Osteoblast (primary cell): ENCODE data around the gene AGT. TPM values are rescaled to one million over a fixed set of nuclear protein-coding genes. Genes with fewer than 3 reads are reported as not detected.
"Not testable (repeated sequence)": the region's sequence is repeated elsewhere in the genome, so short reads cannot be mapped to it uniquely, and the experiment has no call there.

ENCODE experiments used
- DNase-seq: peaks from one replicate; pipeline ENCODE4 v3.0.0; 2011; ENCODE audit warnings: low spot score, mixed read lengths; ENCODE audit not compliant: insufficient read length; ENCODE audit errors: missing footprints
- H2AFZ ChIP-seq: 2 replicates; pipeline ENCODE4 v1.6.0; 2011; ENCODE audit warnings: mild to moderate bottlenecking, low read length
- H3K27ac ChIP-seq: 2 replicates; pipeline ENCODE4 v1.5.1; 2011; ENCODE audit warnings: mild to moderate bottlenecking, low read depth, low read length, moderate library complexity
- H3K27me3 ChIP-seq: 2 replicates; pipeline ENCODE4 v1.6.0; 2012; ENCODE audit warnings: mild to moderate bottlenecking, control low read depth, inconsistent platforms, low read length, moderate library complexity; ENCODE audit not compliant: insufficient read depth
- H3K36me3 ChIP-seq: 2 replicates; pipeline ENCODE4 v1.5.1; 2011; ENCODE audit warnings: mild to moderate bottlenecking, low read length, control low read depth, moderate library complexity; ENCODE audit not compliant: insufficient read depth
- H3K4me1 ChIP-seq: 2 replicates; pipeline ENCODE4 v1.5.1; 2011; ENCODE audit warnings: mild to moderate bottlenecking, low read length, control low read depth, moderate library complexity; ENCODE audit not compliant: insufficient read depth
- H3K4me2 ChIP-seq: 2 replicates; pipeline ENCODE4 v1.6.0; 2011; ENCODE audit warnings: mild to moderate bottlenecking, low read length; ENCODE audit not compliant: insufficient read depth
- H3K4me3 ChIP-seq: fragments of 200-600 bp; sonication (generic); 3 replicates; pipeline ENCODE4 v1.5.1; 2012; ENCODE audit warnings: mild to moderate bottlenecking, low read length, inconsistent platforms; ENCODE audit not compliant: insufficient read depth
- H3K79me2 ChIP-seq: 2 replicates; pipeline ENCODE4 v1.6.0; 2012; ENCODE audit warnings: mild to moderate bottlenecking, low read length, control low read depth, inconsistent platforms; ENCODE audit not compliant: insufficient read depth
- H3K9me3 ChIP-seq: 2 replicates; pipeline ENCODE4 v1.5.1; 2011; ENCODE audit warnings: low read depth, low read length, control low read depth
- H4K20me1 ChIP-seq: 2 replicates; pipeline ENCODE4 v1.6.0; 2012; ENCODE audit warnings: mild to moderate bottlenecking, low read length, control low read depth; ENCODE audit not compliant: insufficient read depth
- CTCF ChIP-seq: IDR thresholded peaks from 2 replicates; pipeline ENCODE4 v1.5.1; 2011; ENCODE audit warnings: mild to moderate bottlenecking, low read depth, low read length, moderate library complexity; ENCODE audit errors: extremely low read depth
- total RNA-seq: library from RNA; depleted of rRNA; stranded (reverse); fragments of >200 nt; gene quantifications from 2 replicates; pipeline ENCODE4 v1.2.3, GENCODE V29; 2012

AGT gene
- total RNA-seq, 1 donor = 6.2 TPM

- Histone ChIP-seq H3K4me1 (no peaks in the 10 kb centered on the region), H4K20me1 (no peaks in the 10 kb centered on the region), H3K79me2 (no peaks in the 10 kb centered on the region), H2AFZ (no peak overlapping the region), H3K27me3 (no peaks in the 10 kb centered on the region), H3K4me2 (no peak overlapping the region), H3K9me3 (no peaks in the 10 kb centered on the region), H3K27ac (no peak overlapping the region), H3K36me3 (peaks cover 37% of the 10 kb centered on the region), H3K4me3 (no peak overlapping the region)
- no peak for DNase-seq
- TF ChIP-seq CTCF = no peak
Observed at GRCh38 chr1:230668227-230668626, 45.7 kb downstream of the AGT start.

- Histone ChIP-seq H3K27ac (no peak overlapping the region), H4K20me1 (no peaks in the 10 kb centered on the region), H3K27me3 (no peaks in the 10 kb centered on the region), H3K79me2 (peaks cover 1% of the 10 kb centered on the region), H3K9me3 (no peaks in the 10 kb centered on the region), H3K4me1 (no peaks in the 10 kb centered on the region), H3K4me2 (no peak overlapping the region), H3K4me3 (no peak overlapping the region), H3K36me3 (peaks cover 22% of the 10 kb centered on the region), H2AFZ (no peak overlapping the region)
- no peak for DNase-seq
- no peak for TF ChIP-seq CTCF
Observed at GRCh38 chr1:230661976-230662375, 51.9 kb downstream of the AGT start.

GRCh38 chr1:230658691-230659090 is 55.2 kb downstream of the AGT start:
- H4K20me1 ChIP-seq = peaks cover 1% of the 10 kb centered on the region
- H2AFZ ChIP-seq = no peak overlapping the region
- H3K4me3 ChIP-seq = no peak overlapping the region
- H3K79me2 ChIP-seq = peaks cover 14% of the 10 kb centered on the region
- DNase-seq = no peak
- no peaks in the 10 kb centered on the region for H3K27me3 ChIP-seq
- no peaks in the 10 kb centered on the region for H3K9me3 ChIP-seq
- no peak for TF ChIP-seq CTCF
- no peaks in the 10 kb centered on the region for H3K4me1 ChIP-seq
- H3K4me2 ChIP-seq = no peak overlapping the region
- no peak overlapping the region for H3K27ac ChIP-seq
- peaks cover 9% of the 10 kb centered on the region for H3K36me3 ChIP-seq

- not testable (repeated sequence) for H3K27ac ChIP-seq, DNase-seq, H3K27me3 ChIP-seq, H2AFZ ChIP-seq, H3K4me1 ChIP-seq, H4K20me1 ChIP-seq, H3K4me2 ChIP-seq, H3K36me3 ChIP-seq, H3K4me3 ChIP-seq, H3K9me3 ChIP-seq
- H3K79me2 ChIP-seq = peaks cover 20% of the 10 kb centered on the region
Observed at GRCh38 chr1:230658103-230658502, 55.8 kb downstream of the AGT start.

GRCh38 chr1:230656719-230657118 is 57.2 kb downstream of the AGT start:
- H3K27ac ChIP-seq, H2AFZ ChIP-seq, DNase-seq, H3K4me3 ChIP-seq, H3K27me3 ChIP-seq, H3K36me3 ChIP-seq, H3K4me1 ChIP-seq, H3K4me2 ChIP-seq, H3K9me3 ChIP-seq: not testable (repeated sequence)
- Histone ChIP-seq H4K20me1 (peaks cover 13% of the 10 kb centered on the region), H3K79me2 (peaks cover 33% of the 10 kb centered on the region)

Other genes starting within 250 kb of the AGT start
- gene COG2, start 71.6 kb downstream of the AGT start, total RNA-seq = 23.9 and 25.3 TPM in 2 replicates
- under 0.01 TPM in 1 of 2 replicates, not detected in the other for gene CAPN9, start 33.3 kb upstream of the AGT start, total RNA-seq
- 251 and 352 TPM in 2 replicates for gene C1orf198, start 154.4 kb upstream of the AGT start, total RNA-seq